Ishikawa (cell line): ENCODE data around the gene TCF7.

Experiments
- CEBPB ChIP-seq: IDR thresholded peaks from 2 replicates; pipeline ENCODE4 v1.6.1; 2012
- CREB1 ChIP-seq: IDR thresholded peaks from 2 replicates; pipeline ENCODE4 v1.6.1; 2012; ENCODE audit warnings: low read depth
- EP300 ChIP-seq: IDR thresholded peaks from 2 replicates; pipeline ENCODE4 v1.6.1; 2012; ENCODE audit warnings: borderline replicate concordance
- FOXM1 ChIP-seq: IDR thresholded peaks from 2 replicates; pipeline ENCODE4 v1.6.1; 2012; ENCODE audit warnings: low read depth, borderline replicate concordance
- MAX ChIP-seq: IDR thresholded peaks from 2 replicates; pipeline ENCODE4 v1.6.1; 2012
- NFIC ChIP-seq: IDR thresholded peaks from 2 replicates; pipeline ENCODE4 v1.6.1; 2012
- RAD21 ChIP-seq: IDR thresholded peaks from 2 replicates; pipeline ENCODE4 v1.6.1; 2012; ENCODE audit warnings: low read depth
- REST ChIP-seq: IDR thresholded peaks from 2 replicates; pipeline ENCODE4 v1.6.1; 2012; ENCODE audit warnings: low read depth, mild to moderate bottlenecking

- TF ChIP-seq EP300 (no peak), REST (no peak), MAX (no peak), FOXM1 (no peak), RAD21 (no peak), CREB1 (no peak), NFIC (no peak), CEBPB (no peak)
Measured at GRCh38 chr5:134090522-134090921, 24.0 kb upstream of the TCF7 start.
